GM21381 (cell line): ENCODE results near the gene ZNRD2.

Experiments used
- ATAC-seq: cut with Tn5 transposase; IDR thresholded peaks from one replicate; pipeline ENCODE4 v1.9.1; 2021; ENCODE audit warnings: mild to moderate bottlenecking, moderate library complexity; ENCODE audit not compliant: unreplicated experiment

Gene ZNRD2

GRCh38 chr11:65537620-65538231 lies 32.6 kb upstream of the ZNRD2 start:
- ATAC-seq = no peak

DNA sequence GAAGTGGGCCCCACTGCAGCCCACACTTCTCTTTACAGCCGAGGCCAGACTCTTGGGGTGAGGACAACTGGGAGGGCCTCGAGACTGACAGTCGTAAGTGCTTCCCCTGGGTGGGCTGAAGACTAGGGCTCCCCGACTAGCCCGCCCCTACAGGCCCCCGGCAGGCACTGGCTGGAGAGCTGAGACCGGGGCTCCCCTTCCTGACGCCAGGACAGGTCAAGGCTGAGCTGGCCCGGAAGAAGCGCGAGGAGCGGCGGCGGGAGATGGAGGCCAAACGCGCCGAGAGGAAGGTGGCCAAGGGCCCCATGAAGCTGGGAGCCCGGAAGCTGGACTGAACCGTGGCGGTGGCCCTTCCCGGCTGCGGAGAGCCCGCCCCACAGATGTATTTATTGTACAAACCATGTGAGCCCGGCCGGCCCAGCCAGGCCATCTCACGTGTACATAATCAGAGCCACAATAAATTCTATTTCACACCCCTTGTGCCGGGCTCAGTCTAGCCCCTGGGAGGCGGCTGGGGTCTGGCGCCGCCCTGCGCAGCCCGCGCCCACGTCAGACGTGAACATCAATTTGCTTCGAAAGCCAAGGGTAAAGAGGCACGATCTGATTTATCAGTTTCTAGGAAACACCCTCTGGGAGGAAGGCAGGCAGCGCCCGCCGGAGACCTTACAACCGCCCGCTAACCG lies 31.9 kb upstream of the ZNRD2 start:
- no peak for ATAC-seq

DNA sequence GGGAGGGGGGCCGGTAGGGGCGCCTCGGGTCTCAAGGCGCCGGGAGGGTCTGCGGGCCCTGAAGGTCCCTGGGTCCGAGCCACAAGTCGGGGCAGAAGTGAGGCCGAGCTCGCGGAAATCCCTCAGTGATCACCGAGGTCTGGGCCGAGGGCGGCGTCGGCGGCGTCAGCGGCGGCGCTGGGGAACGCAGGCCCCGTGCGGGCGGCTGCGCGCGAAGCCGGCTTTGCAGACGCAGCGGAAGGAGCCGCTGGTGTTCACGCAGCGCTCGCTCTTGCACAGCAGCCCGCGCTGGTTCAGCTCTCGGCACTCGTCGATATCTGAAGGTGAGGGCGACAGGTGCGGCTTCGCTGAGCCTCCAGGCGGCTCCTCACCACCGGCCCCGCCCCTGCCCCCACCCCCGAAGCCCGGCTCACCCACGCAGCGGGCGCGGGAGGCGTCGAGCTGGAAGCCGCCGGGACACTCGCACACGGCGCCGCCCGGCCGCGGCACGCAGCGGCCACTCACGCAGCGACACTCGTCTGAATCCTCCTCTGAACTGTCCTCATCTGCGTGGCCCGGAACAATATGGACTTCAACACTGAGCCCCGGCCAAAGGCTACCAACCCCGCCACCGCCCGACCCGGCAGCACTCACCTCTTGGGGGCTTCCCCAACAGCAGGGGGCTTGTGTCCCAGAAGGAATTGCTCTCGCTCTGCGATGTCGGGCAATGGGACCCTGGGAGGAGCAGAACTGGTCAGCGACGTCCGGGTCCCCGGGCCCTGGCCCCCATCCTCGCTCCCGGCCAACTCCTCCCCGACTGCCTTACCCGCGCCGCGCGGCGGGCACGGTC lies 31.1 kb upstream of the ZNRD2 start:
- ATAC-seq = no peak

GRCh38 chr11:65539744-65540289 lies 30.5 kb upstream of the ZNRD2 start:
- ATAC-seq = peak; percentile 51

- peak; percentile 55 for ATAC-seq
These were observed 29.8 kb upstream of the ZNRD2 start for GRCh38 chr11:65540290-65541092.

GRCh38 chr11:65541093-65541982 lies 28.9 kb upstream of the ZNRD2 start:
- no peak for ATAC-seq

DNA sequence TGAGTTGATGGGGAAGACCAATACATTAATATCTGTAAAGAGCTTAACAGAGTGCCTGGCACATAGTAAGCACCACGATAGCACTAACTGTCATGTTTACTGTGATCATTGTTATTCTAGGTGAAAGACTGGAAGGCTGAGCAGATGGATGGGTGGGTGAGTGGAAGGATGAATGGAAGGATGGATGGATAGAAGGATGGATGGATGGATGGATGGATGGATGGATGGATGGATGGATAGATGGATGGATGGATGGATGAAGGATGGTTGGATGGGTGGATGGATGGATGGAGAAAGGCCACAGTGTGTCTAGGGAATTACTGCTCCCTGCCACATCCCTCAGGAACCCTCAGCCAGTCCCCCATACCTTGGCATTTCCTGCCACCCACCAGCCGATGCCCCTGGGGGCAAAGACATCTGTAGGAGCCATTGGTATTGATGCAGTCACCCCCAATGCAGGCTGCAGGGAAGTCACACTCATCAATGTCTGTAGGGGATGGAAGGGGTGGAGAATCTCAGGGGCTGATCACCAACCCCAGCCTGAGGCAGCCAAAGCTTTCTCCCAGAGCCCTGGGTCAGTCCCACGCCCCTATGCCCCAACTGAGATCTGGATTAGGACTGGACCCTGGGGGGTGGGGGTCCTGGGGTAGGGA lies 27.4 kb upstream of the ZNRD2 start:
- no peak for ATAC-seq

- ATAC-seq = no peak
These were observed 24.4 kb upstream of the ZNRD2 start for GRCh38 chr11:65545853-65546216.

- ATAC-seq = no peak
These were observed 23.9 kb upstream of the ZNRD2 start for GRCh38 chr11:65546217-65546958.

GRCh38 chr11:65547446-65548125 lies 22.7 kb upstream of the ZNRD2 start:
- ATAC-seq = no peak

DNA sequence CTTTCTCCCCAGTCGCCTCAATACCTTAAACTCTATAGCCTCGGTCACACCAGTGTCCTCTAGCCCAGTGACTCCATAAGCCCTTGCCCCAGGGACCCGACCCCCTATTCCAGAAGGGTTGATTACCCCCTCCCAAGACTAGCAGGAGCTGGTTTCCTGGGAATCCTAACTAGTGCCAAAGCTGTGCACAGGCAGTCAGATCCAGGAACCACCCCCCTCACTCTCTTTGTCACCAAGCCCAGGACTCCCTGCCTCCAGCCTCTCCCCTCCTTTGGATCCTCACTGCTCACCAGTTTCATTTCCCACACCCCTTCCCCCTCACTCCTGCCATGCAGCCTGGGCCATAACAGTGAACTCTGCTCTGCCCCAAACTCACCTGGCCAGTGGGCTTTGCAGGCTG lies 21.9 kb upstream of the ZNRD2 start:
- ATAC-seq = no peak

- no peak for ATAC-seq
These were observed 21.2 kb upstream of the ZNRD2 start for GRCh38 chr11:65549096-65549495.

GRCh38 chr11:65551572-65552387 lies 18.5 kb upstream of the ZNRD2 start:
- ATAC-seq = no peak

- ATAC-seq = no peak
These were observed 17.8 kb upstream of the ZNRD2 start for GRCh38 chr11:65552388-65552951.

- ATAC-seq = no peak
These were observed 16.8 kb upstream of the ZNRD2 start for GRCh38 chr11:65553301-65554001.

GRCh38 chr11:65554057-65554818 lies 16.0 kb upstream of the ZNRD2 start:
- no peak for ATAC-seq
